ENCODE results near the gene INCENP. TPM values are rescaled to one million over a fixed set of nuclear protein-coding genes. Genes with fewer than 3 reads are reported as not detected.

Gene INCENP
- total and polyA plus RNA-seq, 2 experiments from 2014 or later, result 35.6 to 131 TPM

- Mint-ChIP-seq H3K27ac (no peak overlapping the region), H3K9me3 (no peaks in the 10 kb centered on the region), H3K4me3 (no peak overlapping the region), H3K36me3 (ENCODE audit: low read depth) (peaks cover 8% of the 10 kb centered on the region), H3K27me3 (ENCODE audit: insufficient read depth, low read depth, poor library complexity) (no peaks in the 10 kb centered on the region), H3K4me1 (no peaks in the 10 kb centered on the region)
- Histone ChIP-seq H3K4me1 (ENCODE audit: insufficient read depth) (no peaks in the 10 kb centered on the region), H3K27ac (ENCODE audit: low read depth) (no peak overlapping the region), H3K27me3 (ENCODE audit: insufficient read depth) (no peaks in the 10 kb centered on the region), H4K20me1 (replicated peaks; ENCODE audit: insufficient read depth) (no peaks in the 10 kb centered on the region; the same call in 1 of the 2 replicates), H2AFZ (no peak overlapping the region), H3F3A (replicated peaks; ENCODE audit: low read depth) (no peaks in the 10 kb centered on the region), H3K4me3 (no peak overlapping the region), H3K79me2 (replicated peaks; ENCODE audit: insufficient read depth) (no peaks in the 10 kb centered on the region), H3K9me2 (ENCODE audit: insufficient read depth) (no peaks in the 10 kb centered on the region), H3K36me3 (ENCODE audit: insufficient read depth) (0 out of 2 replicates have a peak, but pooled peaks cover 4% of the 10 kb centered on the region), H3K4me2 (no peak overlapping the region)
- ATAC-seq, result no peak
- TF ChIP-seq ETS1 (IDR thresholded peaks at IDR 0.05), result no peak
- TF ChIP-seq ZNF462 (CRISPR knock-in tag; IDR thresholded peaks at IDR 0.05), result no peak
- TF ChIP-seq STAT1 (IDR thresholded peaks at IDR 0.05; ENCODE audit: unreplicated experiment), result no peak
- TF ChIP-seq POLR2AphosphoS5 (IDR thresholded peaks at IDR 0.05; ENCODE audit: low read depth), result no peak
- TF ChIP-seq CREB1 (CRISPR knock-in tag; IDR thresholded peaks at IDR 0.05; ENCODE audit: low read depth), result no peak
- TF ChIP-seq JUNB (IDR thresholded peaks at IDR 0.05; ENCODE audit: unreplicated experiment), result no peak
- TF ChIP-seq EZH2 (IDR thresholded peaks at IDR 0.05; ENCODE audit: low read depth, unreplicated experiment), result no peak
- no peak for TF ChIP-seq ZNF331 (CRISPR knock-in tag; IDR thresholded peaks at IDR 0.05; ENCODE audit: low read depth)
- TF ChIP-seq CTCF (conservative IDR thresholded peaks at IDR 0.05; ENCODE audit: low read depth in 2 of 2), result no peak
- no peak for TF ChIP-seq REST (IDR thresholded peaks at IDR 0.05; ENCODE audit: unreplicated experiment)
- TF ChIP-seq NANOG (IDR thresholded peaks at IDR 0.05; ENCODE audit: borderline replicate concordance), result no peak
- TF ChIP-seq ZNF114 (CRISPR knock-in tag; IDR thresholded peaks at IDR 0.05), result no peak
- TF ChIP-seq EZH2phosphoT487 (IDR thresholded peaks at IDR 0.05; ENCODE audit: unreplicated experiment), result no peak
- DNase-seq (ENCODE audit: low spot score), result no peak
These were observed 33.8 kb downstream of the INCENP start for GRCh38 chr11:62157603-62158002.

Measured in GM23338 (cell line).